Lung (tissue), 12 donors: Measurements from ENCODE around the gene PIK3CD. TPM values are rescaled to one million over a fixed set of nuclear protein-coding genes. Genes with fewer than 3 reads are reported as not detected.

Experiments used
- ATAC-seq: fragments of 200-7000 bp; cut with Tn5 transposase; one replicate; pipeline ENCODE4 v1.9.1; 2020; ENCODE audit warnings: moderate number of reproducible peaks; ENCODE audit not compliant: insufficient read depth, low FRiP score
- DNase-seq, 3 donors: peaks; one replicate each; pipeline ENCODE4 v3.0.0-alpha.2; 2013 to 2017
- H3K27ac ChIP-seq, 2 donors: one replicate each; pipeline ENCODE4 v1.5.1; 2013; ENCODE audit warnings: mild to moderate bottlenecking in 2 of 2, moderate library complexity in 2 of 2, control low read depth in 1 of 2, inconsistent platforms in 1 of 2, low read depth in 1 of 2, low read length in 1 of 2
- H3K27me3 ChIP-seq, 3 donors: one replicate each; pipeline ENCODE4 v1.5.1; 2013; ENCODE audit warnings: low read length in 2 of 3; ENCODE audit not compliant: control insufficient read depth in 3 of 3, insufficient read depth in 3 of 3
- H3K36me3 ChIP-seq, 4 donors: one replicate each; pipeline ENCODE4 v1.5.1; 2013; ENCODE audit warnings: low read length in 4 of 4, mild to moderate bottlenecking in 1 of 4, moderate library complexity in 1 of 4; ENCODE audit not compliant: control insufficient read depth in 4 of 4, insufficient read depth in 4 of 4
- H3K4me1 ChIP-seq, 5 donors: one replicate each; pipeline ENCODE4 v1.5.1; 2013; ENCODE audit warnings: low read length in 5 of 5, mild to moderate bottlenecking in 2 of 5, moderate library complexity in 1 of 5; ENCODE audit not compliant: control insufficient read depth in 5 of 5, insufficient read depth in 5 of 5
- H3K4me3 ChIP-seq: one replicate; pipeline ENCODE4 v1.5.1; 2013; ENCODE audit warnings: mild to moderate bottlenecking, control low read depth, moderate library complexity
- H3K9ac ChIP-seq, 2 donors: one replicate each; pipeline ENCODE4 v1.5.1; 2013; ENCODE audit warnings: low read length in 2 of 2, control low read depth in 1 of 2; ENCODE audit not compliant: insufficient read depth in 1 of 2
- H3K9me3 ChIP-seq, 4 donors: one replicate each; pipeline ENCODE4 v1.5.1; 2013; ENCODE audit warnings: low read length in 3 of 4, mild to moderate bottlenecking in 1 of 4, moderate library complexity in 1 of 4; ENCODE audit not compliant: control insufficient read depth in 4 of 4, insufficient read depth in 3 of 4
- WGBS, 2 donors: extraction: QIAGEN DNeasy Blood & Tissue Kit; methylation state at CpG; one replicate each; pipeline ENCODE4 v1.1.7; 2013; 5-methylcytosine and 5-hydroxymethylcytosine counted together
- polyA plus RNA-seq, 2 donors: library from polyadenylated mRNA; stranded (reverse); fragments of 200-250 nt; gene quantifications; one replicate each; pipeline ENCODE4 v1.2.1, GENCODE V29; 2013
- total RNA-seq, 2 donors: library from RNA; depleted of rRNA in 1 of 2; stranded (reverse); fragments of >200 nt in 1 of 2; gene quantifications; one replicate each; pipeline ENCODE4 v1.2.1, GENCODE V29; 2014 to 2021
- TF ChIP-seq, protein P1 (sequence below): IDR thresholded peaks from 2 replicates; pipeline ENCODE4 v1.5.1; 2012; ENCODE audit warnings: mild to moderate bottlenecking; ENCODE audit errors: control extremely low read depth, extremely low read depth
- donor health status: control.
- donor health status: control.
- donor health status: Bipolar disorder and iron deficiency.
- donor health status: healthy.
- donor health status: DM: yes; HTN: yes; CAD: no.

The PIK3CD gene
- total and polyA plus RNA-seq, 4 donors, result 7.8 to 29.6 (median 21.8) TPM

DNA sequence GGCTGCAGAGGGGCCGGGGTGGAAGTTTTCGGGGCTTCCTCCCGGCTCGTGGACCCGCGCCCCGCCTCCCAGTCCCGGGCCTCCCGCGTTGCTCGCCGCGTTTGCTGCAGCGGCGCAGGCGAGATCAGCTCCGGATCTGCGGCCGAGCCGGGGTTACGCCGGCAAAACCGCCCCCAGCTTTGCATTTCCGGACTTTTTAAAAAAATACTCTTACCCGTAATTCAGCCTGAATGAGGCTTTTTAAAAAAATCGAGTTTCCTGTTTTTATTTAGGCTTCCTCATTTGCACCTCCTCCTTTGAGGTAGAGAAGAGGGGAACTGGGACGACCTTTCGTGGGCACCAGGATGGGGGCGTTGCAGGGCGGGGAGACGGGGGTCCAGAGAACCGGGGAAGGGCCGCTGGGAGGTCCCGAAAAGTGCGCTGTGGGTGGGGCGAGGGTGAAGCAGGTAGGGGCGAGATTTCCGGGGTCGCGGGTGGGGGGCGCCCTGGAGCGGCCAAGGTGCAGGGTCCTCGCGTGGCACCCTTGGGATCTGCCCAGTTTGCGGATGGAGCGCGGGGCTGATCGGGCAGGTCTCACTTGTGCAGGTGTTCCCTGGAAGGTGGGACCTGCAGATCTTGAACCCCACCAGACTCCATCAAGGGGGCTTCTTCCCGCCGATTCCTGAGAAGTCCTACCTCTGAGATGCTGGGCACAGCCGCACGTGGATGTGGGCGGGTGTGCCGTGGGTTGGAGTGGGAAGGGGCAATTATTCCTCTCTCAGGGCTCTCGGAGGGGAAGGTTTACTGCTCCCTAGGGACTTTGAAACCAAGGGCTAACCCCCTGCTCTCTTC, 1.1 kb downstream of the PIK3CD start:
- WGBS, 2 donors, result 4 to 8% methylated on average over 55 of the region's 55 CpGs
- H3K9ac ChIP-seq, result no peak overlapping the region
- DNase-seq (peak in 2 of 3 donors; percentile 11 to 24), ATAC-seq (peak; percentile 30)
- peaks cover 0 to 7% (median 0%) of the 10 kb centered on the region in 5 donors for H3K4me1 ChIP-seq
- H3K9me3 ChIP-seq, result no peaks in the 10 kb centered on the region
- peak overlapping the region in 1 of 2 donors; percentile 84 for H3K27ac ChIP-seq
- H3K36me3 ChIP-seq, result no peaks in the 10 kb centered on the region
- TF ChIP-seq, protein P1, sequence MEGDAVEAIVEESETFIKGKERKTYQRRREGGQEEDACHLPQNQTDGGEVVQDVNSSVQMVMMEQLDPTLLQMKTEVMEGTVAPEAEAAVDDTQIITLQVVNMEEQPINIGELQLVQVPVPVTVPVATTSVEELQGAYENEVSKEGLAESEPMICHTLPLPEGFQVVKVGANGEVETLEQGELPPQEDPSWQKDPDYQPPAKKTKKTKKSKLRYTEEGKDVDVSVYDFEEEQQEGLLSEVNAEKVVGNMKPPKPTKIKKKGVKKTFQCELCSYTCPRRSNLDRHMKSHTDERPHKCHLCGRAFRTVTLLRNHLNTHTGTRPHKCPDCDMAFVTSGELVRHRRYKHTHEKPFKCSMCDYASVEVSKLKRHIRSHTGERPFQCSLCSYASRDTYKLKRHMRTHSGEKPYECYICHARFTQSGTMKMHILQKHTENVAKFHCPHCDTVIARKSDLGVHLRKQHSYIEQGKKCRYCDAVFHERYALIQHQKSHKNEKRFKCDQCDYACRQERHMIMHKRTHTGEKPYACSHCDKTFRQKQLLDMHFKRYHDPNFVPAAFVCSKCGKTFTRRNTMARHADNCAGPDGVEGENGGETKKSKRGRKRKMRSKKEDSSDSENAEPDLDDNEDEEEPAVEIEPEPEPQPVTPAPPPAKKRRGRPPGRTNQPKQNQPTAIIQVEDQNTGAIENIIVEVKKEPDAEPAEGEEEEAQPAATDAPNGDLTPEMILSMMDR, result no peak
- peak overlapping the region; percentile 36 for H3K4me3 ChIP-seq
- peaks cover 0 to 37% (median 28%) of the 10 kb centered on the region in 3 donors for H3K27me3 ChIP-seq

DNA sequence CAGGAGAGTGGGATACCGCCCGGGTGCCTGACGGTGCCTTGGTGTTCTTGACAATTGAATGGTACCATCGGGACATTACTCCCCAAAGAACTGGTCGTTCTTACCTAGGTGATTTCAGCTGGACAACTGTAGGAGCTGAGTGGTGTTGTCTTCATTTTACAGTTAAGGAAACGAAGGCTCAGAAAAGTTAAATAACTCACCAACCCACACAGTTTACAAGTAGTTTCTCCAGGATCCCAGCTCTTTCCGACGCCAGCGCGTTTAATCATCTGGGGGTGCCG, 1.6 kb downstream of the PIK3CD start:
- Histone ChIP-seq H3K27me3 (peaks cover 0 to 37% (median 28%) of the 10 kb centered on the region in 3 donors), H3K9ac (no peak overlapping the region), H3K36me3 (no peaks in the 10 kb centered on the region), H3K4me1 (peaks cover 0 to 7% (median 0%) of the 10 kb centered on the region in 5 donors), H3K27ac (no peak overlapping the region), H3K4me3 (no peak overlapping the region), H3K9me3 (no peaks in the 10 kb centered on the region)
- WGBS, 2 donors, result 25 to 31% methylated on average over 11 of the region's 11 CpGs
- no peak for ATAC-seq
- no peak for DNase-seq
- TF ChIP-seq, protein P1, result no peak

DNA sequence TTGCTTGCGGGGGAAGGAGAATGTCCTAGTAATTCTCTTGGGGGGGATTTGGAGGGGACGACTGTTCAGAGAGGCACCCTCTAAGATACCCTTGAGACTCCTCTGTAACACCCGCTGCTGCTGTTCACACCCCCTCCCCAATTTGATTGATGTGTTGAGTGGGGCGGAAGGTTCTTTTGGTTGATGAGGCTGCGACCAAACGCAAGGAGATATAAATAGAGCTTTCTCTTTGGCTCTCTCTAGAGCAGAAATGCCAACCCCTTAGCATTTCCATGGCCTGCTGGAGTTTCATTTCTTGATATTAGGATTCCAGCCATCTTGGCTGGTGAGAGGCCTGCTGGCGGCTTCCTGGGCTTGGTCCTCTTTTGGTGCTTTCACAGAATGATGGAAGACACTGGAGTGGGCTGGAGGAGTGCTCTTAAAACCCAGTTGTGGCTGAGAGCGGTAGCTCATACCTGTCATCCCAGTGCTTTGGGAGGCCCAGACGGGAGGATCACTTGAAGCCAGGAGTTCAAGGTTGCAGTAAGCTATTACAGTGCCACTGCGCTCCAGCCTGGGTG, 2.0 kb downstream of the PIK3CD start:
- Histone ChIP-seq H3K9ac (no peak overlapping the region), H3K27ac (no peak overlapping the region), H3K36me3 (no peaks in the 10 kb centered on the region), H3K9me3 (no peaks in the 10 kb centered on the region), H3K4me3 (no peak overlapping the region), H3K4me1 (peaks cover 0 to 7% (median 0%) of the 10 kb centered on the region in 5 donors), H3K27me3 (peaks cover 0 to 37% (median 28%) of the 10 kb centered on the region in 3 donors)
- ATAC-seq (no peak), DNase-seq (no peak)
- TF ChIP-seq, protein P1, result no peak
- WGBS, 2 donors, result 32 to 49% methylated on average over 10 of the region's 10 CpGs
